Middle frontal gyrus (tissue), 1 donor: ENCODE results near the gene ATG16L2.
"Not testable (repeated sequence)": the region's sequence is repeated elsewhere in the genome, so short reads cannot be mapped to it uniquely, and the experiment has no call there.

Experiments used
- DNase-seq: peaks from one replicate; pipeline ENCODE4 v3.0.0-alpha.2; 2015; ENCODE audit warnings: low spot score; ENCODE audit errors: extremely low spot score

ATG16L2 gene

DNA sequence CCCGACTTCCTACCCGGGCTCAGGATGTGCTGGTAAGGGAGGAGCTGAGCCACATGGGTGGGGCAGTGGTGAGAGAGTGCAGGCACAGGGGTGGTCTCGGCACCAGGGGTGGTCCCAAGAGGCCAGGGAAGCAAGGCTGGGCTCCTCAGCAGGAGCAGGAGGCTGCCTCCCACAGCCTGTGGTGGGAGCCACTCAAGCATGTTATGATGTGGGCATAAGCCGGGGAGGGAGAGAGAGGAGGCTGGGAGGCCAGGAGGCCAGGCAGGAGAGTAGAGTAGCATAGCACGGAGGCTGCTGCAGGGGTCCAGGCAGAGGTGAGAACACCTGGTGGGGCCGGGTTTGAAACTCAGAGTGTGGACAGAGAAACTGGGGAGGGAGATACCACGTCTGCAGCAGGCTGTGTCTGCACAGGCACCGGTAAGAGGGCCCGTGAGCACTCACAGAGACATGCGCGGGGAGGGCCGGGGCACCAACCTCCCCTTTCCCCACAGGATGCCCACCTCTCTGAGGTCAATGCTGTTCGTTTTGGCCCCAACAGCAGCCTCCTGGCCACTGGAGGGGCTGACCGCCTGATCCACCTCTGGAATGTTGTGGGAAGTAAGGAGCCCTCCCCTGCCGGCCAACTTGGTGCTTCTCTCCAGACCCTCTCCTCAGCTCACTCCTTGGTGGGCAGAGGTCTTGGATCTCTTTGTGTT, 10.7 kb downstream of the ATG16L2 start:
- DNase-seq: no peak

DNA sequence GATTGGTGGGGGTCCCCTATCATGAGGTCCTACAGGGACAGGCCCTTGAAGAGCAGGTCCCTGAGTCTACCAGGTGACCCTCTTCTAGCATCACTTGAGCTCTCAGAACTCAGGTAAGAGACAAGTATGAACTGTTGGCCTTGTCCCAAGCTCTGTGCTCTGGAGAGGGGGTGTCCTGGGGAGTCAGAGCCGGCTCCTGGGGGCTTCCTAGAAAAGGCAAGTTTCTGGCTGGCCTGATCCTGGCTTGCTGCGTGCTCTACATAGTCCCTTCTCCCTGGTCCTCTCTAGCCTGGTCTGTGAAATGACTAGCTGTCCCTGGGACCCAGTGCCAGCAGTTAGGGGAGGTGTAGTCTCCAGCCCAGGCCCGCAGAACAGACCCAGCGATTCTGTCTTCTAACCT, 11.4 kb downstream of the ATG16L2 start:
- DNase-seq: no peak

DNA sequence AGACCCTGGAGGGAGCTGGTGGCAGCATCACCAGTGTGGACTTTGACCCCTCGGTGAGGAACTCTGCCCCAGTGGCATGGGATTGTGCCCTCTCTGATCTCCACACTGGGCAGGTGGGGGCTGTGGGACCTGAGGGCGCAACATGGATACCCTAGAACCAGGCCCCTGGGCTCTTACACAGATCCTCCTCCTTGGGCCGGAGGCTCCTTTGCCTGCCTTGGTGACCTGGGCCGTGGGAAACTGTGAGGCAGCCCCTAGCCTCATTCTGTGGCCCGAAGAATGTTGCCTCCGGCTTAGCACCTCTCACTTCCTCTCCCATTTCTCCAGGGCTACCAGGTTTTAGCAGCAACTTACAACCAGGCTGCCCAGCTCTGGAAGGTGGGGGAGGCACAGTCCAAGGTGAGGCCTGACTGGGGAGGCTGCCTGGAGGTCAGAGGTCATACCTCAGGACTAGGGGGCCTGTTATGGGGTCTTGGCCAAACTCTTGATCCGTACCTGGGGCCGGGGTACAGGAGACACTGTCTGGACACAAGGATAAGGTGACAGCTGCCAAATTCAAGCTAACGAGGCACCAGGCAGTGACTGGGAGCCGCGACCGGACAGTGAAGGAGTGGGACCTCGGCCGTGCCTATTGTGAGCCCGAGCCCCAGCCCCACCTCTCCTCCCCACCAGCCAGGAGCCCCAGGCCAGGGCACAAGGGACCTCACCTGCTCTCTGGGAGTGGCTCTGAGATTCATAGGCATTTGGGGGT, 12.2 kb downstream of the ATG16L2 start:
- DNase-seq: no peak

DNA sequence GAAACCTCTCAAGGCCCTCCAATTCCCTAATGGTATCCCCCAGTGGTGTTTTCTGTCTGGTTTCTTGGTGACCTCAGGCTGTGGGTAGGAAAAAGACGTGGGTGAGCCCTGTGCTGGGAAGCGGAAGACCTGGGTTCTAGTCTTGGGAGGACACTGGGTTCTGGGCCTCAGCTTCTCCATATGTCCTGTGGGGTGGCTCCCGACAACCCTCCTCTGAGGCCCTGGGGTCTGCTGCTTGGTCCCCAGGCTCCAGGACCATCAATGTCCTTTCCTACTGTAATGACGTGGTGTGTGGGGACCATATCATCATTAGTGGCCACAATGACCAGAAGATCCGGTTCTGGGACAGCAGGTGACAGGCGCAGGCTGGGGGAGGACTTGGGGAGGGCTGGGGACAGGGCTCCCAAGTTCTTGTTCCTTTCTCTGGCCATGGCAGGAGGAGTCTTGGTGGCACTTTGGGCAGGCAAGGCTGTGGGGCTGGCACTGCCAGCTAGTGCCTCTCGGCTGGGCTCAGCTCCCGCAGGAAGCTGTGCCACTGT, 12.8 kb downstream of the ATG16L2 start:
- DNase-seq: no peak

DNA sequence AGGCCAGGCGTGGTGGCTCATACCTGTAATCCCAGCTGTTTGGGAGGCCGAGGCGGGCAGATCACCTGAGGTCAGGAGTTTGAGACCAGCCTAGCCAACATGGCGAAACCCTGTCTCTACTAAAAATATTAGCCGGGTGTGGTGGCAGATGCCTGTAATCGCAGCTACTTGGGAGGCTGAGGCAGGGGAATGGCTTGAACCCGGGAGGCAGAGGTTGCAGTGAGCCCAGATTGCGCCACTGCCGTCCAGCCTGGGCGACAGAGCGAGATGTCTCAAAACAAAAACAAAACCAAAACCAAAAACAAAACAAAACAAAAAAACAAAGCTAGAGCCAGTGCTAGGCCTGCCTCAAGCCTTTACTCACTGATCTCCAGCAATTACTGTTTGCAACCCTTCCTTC, 13.4 kb downstream of the ATG16L2 start:
- not testable (repeated sequence) for DNase-seq

DNA sequence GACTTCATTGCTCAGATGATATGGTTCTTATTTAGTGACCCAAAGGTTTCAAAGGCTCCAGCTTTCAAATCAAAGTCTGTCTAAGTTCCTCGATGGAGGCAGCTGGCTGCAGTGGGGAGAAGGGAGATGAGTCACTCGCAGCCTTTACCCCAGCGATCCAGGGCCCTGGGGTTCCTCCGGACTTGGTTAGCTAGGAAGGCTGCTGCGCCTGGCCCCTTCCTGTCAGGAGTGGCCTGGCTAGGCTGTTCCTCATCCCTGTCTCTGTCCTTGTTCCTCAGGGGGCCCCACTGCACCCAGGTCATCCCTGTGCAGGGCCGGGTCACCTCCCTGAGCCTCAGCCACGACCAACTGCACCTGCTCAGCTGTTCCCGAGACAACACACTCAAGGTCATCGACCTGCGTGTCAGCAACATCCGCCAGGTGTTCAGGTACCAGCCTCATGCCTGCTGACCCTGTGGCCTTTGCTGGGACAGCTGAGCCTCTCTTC, 13.9 kb downstream of the ATG16L2 start:
- no peak for DNase-seq

DNA sequence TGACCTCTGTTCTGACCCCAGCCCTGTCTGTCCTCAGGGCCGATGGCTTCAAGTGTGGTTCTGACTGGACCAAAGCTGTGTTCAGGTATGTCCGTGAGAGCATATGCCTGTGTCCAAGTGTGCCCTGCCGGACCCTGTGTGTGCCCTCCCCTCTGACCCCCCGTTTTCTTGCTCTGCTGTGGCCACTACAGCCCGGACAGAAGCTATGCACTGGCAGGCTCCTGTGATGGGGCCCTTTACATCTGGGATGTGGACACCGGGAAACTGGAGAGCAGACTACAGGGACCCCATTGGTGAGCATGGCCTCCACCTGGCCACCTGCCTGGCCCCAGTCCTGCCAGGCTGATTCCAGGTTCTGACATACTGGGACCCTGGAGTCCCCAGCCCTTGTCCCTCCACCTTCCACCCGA, 14.5 kb downstream of the ATG16L2 start:
- no peak for DNase-seq

DNA sequence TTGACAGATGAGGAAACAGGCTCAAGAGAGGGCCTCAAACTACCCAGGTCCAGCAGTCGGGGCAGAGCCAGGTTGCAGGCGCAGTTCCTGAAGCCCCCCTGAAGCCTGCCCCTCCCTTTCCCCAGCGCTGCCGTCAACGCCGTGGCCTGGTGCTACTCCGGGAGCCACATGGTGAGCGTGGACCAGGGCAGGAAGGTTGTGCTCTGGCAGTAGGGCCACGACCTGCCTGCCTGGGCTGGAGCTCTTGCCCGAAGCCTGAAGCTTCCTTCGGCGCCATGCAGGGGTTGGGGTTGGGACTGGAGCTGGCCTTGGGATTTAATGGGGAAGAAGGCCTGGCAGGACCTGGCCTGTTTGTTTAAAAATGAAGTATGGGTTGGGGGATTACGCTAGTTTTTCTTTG, 15.0 kb downstream of the ATG16L2 start:
- DNase-seq: no peak

DNA sequence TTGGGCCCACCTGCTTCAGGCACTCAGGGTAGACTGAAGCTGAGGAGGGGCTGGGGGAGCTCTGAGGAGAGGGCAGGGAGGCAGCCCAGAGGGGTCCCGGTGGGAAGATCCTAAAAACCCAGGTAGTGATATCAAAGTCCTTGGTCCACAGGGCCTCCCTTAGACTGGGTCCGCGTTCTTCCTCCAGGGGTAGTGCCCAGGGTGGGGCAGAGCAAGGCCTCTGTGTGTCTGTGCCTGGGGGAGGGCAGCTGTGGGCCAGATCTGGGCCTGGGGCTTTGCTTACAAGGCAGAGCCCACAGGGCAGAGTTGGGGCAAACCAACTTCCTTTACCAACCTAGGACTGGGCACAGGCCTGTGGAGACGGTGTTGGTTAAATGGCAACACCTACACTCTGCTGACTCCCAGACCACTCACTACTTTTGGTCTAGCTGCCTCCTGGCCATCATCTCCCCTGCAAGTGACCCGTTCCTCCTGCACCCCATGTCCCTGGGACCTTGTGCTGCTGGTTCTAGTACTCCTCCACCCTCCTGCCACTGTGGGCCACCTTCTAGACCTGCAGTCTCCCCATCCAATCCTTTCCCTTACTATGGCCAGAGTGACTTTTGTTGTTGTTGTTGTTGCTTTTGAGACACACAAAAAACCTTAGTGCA, 15.8 kb downstream of the ATG16L2 start:
- DNase-seq: no peak

DNA sequence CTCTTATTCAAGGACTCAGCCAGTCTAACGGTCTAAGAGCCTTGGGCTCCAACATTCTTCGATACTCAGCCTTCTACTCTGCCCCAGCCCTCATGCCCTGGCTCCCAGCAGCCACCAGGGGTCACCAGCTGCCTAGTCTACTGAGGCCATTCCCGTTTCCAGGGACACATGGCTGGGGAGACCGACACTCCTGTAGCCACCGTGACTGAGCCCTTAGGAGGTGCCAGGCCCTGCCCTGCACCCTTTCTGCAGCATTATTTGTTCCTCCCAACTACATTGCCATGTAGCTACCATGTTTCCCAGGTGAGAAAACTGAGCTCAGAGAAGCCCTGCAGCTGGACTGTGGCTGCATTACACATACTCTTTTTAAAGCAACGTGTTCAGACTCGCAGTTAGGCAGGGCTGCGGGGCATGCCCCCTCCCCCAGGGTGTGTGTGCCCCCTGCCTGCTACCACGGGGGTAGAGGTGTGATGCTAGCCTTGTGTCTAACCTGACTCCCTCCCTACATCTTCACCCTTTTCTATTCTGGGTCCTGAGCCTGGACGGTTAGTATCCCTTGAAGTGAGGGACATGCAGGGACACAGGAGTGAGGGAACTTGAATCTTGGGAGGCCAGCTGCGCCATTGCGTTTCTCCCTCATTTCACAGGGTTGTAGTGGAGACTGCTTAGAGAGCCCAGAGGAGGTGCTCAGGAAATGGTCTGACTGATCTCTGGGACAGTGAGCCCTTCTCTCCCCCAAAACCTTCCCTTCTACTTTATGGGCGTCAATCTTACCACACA, 17.5 kb downstream of the ATG16L2 start:
- peak; percentile 59 for DNase-seq

DNA sequence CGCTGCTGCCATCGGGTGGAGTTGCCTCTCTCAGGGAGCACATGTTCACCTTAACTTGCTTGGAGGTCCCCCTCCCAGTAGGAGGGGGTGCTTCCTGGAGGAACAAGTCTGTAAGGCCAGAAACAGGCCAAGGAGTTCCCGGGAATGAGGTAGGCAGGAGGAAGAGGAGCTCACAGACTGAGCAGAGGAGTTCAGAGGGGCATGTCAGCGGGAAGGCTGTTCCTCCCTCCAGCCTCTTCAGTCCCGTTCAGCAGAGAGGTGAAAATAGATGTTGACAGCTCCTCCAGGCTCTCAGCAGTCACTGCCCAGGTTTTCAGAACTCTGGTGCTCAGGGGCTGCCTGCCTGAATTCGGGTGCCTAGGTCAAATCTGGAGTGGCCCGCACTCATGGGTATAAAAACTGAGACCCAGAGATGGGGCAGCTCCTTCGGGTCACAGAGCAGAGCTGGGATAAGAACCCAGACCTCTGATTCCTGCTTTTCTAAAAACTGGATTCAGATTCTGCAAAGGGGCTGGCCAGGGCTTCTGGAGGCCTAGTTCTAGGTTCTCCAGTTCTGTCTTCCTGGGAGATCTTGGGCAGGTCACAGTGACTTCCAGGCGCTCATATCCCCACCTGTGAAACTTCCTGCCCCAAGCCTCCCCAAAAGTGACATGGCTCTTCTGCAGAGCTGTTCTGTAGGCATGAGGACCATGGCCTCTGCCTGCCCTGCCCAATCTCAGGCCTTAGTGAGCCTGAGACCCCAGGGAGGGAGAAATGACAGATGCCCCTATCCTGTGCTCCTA, 18.3 kb downstream of the ATG16L2 start:
- no peak for DNase-seq

DNA sequence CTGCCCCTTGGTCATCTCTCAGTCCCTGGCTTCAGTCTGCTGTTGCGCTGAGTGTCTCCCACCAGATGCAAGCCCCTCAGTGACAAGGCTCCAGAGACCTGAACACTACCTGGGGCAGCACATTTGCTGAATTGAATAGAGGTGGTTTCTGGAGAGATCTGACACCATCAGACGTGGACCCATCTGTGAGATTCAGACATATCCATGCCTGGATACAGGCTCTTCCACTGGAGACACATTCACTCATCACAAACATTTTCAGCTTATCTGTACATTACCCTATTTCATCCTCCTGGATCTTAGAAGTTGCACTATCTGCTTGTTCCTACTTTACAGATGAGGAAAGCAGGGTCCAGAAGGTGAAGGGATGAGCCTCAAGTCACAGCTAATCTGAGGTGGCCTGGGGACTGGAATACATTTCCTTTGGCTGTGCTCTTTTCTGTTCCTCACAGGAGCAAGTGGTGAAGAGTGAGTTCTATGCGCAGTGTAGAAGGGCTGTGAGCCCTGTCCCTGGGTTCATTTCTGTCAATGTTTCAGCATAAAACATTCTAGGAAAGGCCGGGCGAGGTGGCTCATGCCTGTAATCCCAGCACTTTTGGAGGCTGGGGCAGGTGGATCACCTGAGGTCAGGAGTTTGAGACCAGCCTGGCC, 19.0 kb downstream of the ATG16L2 start:
- DNase-seq: no peak

DNA sequence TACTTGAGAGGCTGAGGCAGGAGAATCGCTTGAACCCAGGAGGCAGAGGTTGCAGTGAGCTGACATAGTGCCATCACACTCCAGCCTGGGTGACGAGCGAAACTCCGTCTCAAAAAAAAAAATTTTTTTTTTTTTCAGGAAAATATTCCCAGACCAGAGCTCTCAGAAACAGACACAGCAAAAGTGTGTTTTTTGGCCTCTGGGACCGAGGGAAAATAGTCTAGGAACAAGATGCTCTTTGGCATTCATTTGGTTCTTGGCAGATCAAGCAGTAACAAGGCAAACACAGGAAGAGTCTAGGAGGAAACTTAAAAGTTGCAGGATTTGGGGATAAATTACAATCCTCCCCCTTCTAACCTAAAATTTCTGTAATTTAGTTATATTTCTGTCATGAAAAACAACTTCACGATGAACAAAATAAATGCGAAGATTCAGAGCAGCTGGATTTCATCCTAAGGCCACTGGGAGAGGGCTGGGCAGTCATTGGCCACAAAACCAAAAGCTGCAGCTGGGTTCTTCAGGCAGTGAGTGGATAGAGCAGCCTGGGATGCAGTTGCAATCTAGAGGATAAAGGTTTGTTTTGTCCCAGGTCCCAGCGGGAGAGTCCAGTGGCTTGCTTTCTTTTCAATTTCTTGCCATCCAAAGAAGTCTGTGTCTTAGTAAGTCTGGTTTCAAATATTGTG, 19.7 kb downstream of the ATG16L2 start:
- no peak for DNase-seq

DNA sequence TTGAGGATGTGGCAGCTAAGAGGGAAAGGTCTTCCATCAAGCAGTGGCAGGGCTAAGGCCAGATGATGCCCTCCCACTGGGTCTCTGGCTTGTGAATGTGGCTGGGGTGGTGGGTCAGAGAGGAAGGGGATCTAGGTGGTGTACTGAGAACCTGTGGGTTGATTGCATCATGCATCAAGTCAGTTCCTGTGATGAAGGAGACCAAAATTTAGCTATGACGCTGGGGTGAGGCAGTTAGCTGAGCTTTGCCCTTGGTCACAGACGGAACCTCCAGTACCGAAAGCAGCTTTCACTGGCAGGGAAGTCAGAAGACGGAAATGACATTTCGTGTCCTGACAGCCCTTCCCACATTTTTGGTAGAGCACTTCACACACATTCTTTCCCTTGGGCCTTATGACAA, 20.7 kb downstream of the ATG16L2 start:
- DNase-seq: no peak

DNA sequence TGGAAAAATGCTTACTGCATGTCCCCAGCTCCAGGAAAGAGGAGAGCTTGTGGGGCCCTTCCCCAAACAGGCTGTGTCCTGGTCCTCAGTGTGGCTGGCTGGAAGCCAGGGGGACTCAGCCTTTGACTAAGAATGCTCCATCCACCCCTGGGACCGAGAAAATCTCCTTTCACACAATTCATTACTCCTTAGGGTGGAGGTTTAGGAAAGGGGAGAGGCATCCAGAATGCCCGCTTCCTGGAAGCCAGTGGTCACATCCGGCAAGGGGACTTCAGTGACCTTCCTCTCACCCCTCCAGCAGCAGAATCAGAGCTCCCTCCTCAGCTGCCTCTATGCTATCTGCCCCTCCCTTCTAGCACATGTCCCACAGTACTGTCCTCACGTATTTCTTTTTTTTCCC, 21.9 kb downstream of the ATG16L2 start:
- no peak for DNase-seq

DNA sequence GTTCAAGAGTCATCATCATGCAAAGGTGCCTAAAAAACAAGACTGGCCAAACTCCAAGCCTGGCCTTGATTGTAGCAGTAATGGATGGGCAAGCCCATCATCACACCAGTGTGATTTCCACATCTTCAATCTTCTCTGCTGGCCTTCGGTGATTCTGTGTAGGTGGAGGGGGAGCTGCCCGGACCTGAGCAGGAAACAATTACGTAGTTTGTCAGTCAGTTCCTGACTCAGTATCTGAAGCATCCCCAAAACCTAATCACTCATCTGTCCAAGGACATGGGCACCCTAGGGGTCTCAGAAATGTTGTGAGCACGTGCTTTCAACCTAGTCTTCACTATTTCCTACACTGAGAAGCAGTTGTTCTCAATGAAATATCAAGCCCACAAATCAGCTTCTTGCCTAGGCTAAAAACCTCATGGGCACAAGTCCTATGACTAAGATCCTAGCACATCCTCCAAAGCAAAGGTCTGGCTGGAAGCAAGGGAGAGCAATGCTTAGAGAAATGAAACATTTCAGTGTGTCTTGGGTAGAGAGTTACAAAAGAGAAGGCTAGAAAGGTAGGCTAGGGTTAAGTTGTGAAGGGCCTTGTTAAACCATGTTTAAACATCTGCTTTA, 24.6 kb downstream of the ATG16L2 start:
- no peak for DNase-seq

DNA sequence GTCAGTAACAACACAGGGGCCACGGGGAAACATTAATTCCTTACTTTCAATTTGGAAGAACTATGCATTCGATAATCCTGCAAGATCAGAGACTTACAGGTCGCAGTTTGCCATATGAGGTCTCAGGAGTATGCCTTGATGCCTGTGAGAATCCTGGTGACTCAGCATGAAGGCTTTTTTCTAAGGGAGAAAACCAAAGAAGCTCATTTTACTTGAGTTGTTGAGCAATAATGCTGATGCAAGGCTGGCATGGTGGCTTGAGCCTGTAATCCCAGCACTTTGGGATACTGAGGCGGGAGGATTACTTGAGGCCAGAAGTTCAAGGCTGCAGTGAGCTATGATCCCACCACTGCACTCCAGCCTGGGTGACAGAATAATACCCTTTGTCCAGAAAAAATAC, 26.6 kb downstream of the ATG16L2 start:
- no peak for DNase-seq

DNA sequence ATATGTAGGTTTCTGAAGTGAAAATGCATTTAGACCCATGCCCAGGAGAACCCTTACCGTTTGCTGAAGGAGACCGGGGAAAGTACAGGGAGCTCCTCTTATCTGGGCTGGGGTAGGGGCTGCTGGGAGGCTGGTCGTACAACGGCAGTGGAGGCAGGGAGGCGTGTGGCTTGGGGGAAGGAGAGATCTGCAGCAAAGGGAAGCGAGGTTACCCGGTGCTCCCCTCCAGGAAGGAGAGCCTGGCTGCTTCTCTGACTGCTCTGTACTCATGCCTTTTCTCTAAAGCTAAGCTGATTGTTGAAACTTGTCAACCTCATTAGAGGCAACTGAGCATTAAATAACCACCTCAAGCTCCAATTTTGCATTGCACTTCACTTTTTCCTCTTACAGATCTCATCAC, 27.2 kb downstream of the ATG16L2 start:
- no peak for DNase-seq

DNA sequence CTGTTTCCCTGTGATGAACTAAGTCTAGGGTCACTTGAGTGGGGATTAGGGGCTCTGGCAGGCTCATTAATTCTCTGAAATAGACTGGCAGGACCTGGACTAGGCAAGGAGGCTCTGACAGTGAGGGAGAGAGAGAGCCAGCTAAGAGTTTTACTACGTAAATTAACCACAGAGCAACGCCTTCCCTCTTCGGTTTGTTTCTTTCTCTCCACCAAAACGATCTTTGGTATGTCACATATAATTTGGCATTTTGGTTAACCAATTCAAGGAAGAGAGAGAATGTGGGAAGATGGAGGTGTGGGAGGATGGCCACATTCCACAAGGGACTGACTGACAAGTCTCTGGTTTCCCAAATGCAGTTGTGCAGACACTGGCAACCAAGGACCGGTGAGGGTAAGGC, 27.9 kb downstream of the ATG16L2 start:
- DNase-seq: no peak
